Lower lobe of right lung (tissue), 2 donors: ENCODE results near the gene RRAS. TPM values are rescaled to one million over a fixed set of nuclear protein-coding genes. Genes with fewer than 3 reads are reported as not detected.
A peak's percentile ranks its signal among the peaks of the same experiment; 100 is the strongest.

Experiments
- ATAC-seq, 2 donors: fragments of 200-7000 bp; cut with Tn5 transposase; one replicate each; pipeline ENCODE4 v1.9.1; 2020 to 2022; ENCODE audit warnings: mild to moderate bottlenecking in 2 of 2, moderate library complexity in 2 of 2
- DNase-seq: peaks from one replicate; pipeline ENCODE4 v3.0.0-alpha.2; 2020
- H3K27ac ChIP-seq: fragments of 200-600 bp; one replicate; pipeline ENCODE4 v1.8.0; 2022
- H3K27me3 ChIP-seq: fragments of 200-600 bp; one replicate; pipeline ENCODE4 v1.8.0; 2022; ENCODE audit warnings: low read depth
- H3K36me3 ChIP-seq: fragments of 200-600 bp; one replicate; pipeline ENCODE4 v1.8.0; 2022; ENCODE audit warnings: mild to moderate bottlenecking
- H3K4me1 ChIP-seq: fragments of 200-600 bp; one replicate; pipeline ENCODE4 v1.8.0; 2022
- H3K4me3 ChIP-seq: fragments of 200-600 bp; one replicate; pipeline ENCODE4 v1.8.0; 2022; ENCODE audit warnings: mild to moderate bottlenecking
- H3K9me3 ChIP-seq: fragments of 200-600 bp; one replicate; pipeline ENCODE4 v1.8.0; 2022
- intact Hi-C: fragments of 100-400 bp; cut with DNase I; formaldehyde crosslinking; loops from one replicate; pipeline ENCODE4 v1.11.0; 2022
- total RNA-seq: library from RNA; stranded (reverse); fragmentation: NEBNext Ultra II Directional; extraction: Animal tissue kit (Norgen Biotek cat#: 25700); gene quantifications from one replicate; pipeline ENCODE4 v1.2.1, GENCODE V29; 2021
- TF ChIP-seq, protein P1 (sequence below): fragments of 200-600 bp; IDR thresholded peaks from one replicate; pipeline ENCODE4 v1.8.0; 2022; ENCODE audit warnings: antibody characterized with exemption, mild to moderate bottlenecking
- donor health status: DM: no; HTN: yes; CAD: no; lungs with severe emphysema.

Gene RRAS
- total RNA-seq, 1 donor from 2014 or later, result 114 TPM

DNA sequence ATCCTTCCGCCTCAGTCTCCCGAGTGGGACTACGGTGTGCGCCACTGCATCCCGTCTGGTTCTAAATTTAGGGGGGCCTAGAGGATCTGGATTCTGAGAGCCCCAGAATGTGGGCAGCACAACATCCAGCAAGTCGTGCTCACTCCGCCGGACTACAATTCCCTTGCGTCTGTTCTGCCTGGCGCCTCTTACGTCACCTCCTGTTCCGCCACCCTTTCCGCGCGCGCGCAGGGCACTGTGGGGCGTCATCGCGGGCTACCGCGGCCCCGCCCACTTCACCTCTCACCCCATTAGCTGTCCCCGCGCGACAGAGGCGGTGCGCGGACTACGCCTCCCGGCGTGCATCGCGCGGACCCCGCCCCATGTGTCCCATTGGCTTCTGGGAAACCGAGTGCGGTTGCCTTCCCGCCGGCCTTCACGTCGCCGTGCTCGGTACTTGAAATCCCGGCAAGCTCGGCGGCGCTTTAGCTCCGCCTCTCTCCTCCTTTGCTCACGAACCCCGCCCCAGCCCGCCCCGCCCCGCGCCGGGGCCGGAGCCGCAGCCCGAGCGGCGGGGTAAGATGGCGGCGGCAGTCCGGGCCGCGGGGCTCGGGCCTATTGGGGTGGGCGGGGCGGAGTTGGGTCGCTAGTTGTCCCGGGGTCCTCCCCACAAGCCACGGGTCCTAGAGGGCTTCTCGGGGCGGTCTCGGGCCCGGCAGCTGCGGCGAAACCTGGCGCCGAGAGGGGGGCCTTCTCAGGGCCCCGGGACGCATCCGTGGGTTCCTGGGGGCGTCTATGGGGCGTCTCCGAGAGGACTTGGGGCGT lies 1.9 kb upstream of the RRAS start, which contains the start of gene SCAF1:
SCAF1 (plus strand) TSS at position 522 of the 804 bp plus-strand sequence. CDS start 2,818 bp downstream, outside the sequence.
- TF ChIP-seq, protein P1, sequence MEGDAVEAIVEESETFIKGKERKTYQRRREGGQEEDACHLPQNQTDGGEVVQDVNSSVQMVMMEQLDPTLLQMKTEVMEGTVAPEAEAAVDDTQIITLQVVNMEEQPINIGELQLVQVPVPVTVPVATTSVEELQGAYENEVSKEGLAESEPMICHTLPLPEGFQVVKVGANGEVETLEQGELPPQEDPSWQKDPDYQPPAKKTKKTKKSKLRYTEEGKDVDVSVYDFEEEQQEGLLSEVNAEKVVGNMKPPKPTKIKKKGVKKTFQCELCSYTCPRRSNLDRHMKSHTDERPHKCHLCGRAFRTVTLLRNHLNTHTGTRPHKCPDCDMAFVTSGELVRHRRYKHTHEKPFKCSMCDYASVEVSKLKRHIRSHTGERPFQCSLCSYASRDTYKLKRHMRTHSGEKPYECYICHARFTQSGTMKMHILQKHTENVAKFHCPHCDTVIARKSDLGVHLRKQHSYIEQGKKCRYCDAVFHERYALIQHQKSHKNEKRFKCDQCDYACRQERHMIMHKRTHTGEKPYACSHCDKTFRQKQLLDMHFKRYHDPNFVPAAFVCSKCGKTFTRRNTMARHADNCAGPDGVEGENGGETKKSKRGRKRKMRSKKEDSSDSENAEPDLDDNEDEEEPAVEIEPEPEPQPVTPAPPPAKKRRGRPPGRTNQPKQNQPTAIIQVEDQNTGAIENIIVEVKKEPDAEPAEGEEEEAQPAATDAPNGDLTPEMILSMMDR, result no peak
- intact Hi-C loops, result no loop called here
- Histone ChIP-seq H3K36me3 (peaks cover 19% of the 10 kb centered on the region), H3K4me1 (peaks cover 46% of the 10 kb centered on the region), H3K27ac (peak within 1 kb of the TSS; percentile 99), H3K4me3 (peak within 1 kb of the TSS; percentile 94), H3K27me3 (no peaks in the 10 kb centered on the region), H3K9me3 (no peaks in the 10 kb centered on the region)
- ATAC-seq (peak; percentile 84 to 92), DNase-seq (peak; percentile 100)

DNA sequence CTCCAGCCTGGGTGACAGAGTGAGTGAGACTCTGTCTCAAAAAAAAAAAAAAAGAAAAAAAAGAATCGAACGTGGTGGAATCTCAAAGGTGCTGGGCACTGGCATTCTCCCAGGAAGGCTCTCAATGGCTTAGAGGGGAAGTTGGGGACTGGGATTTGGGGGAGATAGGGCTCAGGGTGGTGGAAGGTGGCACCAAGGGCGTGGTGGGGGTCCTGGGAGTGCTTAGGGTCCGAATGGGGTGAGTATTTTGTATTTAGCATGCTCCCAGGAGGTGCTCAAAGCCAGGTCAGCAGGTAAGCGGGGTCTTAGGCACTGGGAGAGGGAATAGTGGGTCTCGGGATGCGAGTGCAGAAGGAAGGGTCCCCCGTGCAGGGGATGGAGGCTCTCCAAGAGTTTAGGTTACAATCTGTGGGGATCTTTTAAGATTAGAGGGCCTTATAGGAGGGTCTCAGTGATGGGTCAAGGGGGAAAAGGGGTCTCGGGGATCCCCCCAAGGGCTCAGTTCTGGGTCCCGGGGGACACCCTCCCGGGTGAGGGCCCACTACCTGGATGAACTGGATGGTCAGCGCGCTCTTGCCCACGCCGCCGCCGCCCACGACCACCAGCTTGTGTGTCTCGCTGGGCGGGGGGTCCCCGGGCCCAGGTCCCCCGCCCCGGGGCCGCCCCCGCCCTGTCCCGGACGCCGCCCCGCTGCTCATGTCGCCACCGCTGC lies 386 bp downstream of the RRAS start:
- TF ChIP-seq, protein P1, result no peak
- intact Hi-C loops, result no loop called here
- H3K4me1 ChIP-seq, result peaks cover 61% of the 10 kb centered on the region
- peaks cover 18% of the 10 kb centered on the region for H3K36me3 ChIP-seq
- H3K9me3 ChIP-seq, result no peaks in the 10 kb centered on the region
- H3K27ac ChIP-seq, result peak overlapping the region; percentile 99
- ATAC-seq, result no peak
- no peak for DNase-seq
- peak overlapping the region; percentile 94 for H3K4me3 ChIP-seq
- no peaks in the 10 kb centered on the region for H3K27me3 ChIP-seq

DNA sequence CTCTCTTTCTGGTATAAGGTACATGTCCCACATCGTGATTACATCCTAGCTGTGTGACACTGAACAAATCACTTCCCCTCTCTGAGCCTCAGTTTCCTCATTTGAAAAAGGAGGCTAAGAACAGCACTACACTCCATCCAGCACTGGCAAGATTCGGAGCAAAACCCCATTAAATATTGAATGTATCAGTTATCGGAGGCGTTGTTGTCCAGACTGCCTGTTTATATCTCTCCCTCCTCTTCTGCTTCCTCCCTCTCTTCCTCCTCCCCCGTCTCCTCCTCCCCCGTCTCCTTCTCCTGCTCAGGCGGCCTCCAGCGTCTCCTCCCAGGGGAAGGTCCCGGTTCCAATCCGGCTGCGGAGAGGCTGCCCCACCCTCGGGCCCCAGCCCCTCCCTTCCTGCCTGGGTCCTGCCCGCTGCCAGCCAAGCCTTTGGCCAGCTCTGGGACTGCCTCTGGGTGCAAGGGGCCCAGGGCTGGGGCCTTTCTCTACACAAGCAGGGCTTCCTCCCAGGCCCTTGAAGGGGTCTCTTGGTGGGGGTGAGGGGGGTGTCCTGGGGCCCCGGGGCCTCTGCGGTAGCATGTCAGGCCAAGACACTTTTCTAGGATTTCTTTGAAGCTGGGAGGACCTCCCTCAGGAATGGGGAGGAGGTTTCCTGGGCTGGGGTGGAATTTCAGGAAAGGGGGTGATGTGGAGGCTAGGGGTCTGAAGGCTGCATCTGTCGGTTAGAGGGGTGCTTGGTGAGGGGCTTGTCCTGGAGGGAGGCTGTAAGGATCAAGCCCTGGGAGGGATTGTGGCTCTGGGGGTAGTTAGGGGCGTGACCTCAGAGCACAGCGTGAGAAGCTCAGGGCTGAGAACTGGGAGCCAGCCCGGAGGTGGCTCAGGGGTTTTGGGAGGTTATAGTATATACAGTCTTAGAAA lies 1.9 kb downstream of the RRAS start:
- H3K4me3 ChIP-seq, result peak overlapping the region; percentile 94
- peak; percentile 0 to 20 for ATAC-seq
- TF ChIP-seq, protein P1, result no peak

DNA sequence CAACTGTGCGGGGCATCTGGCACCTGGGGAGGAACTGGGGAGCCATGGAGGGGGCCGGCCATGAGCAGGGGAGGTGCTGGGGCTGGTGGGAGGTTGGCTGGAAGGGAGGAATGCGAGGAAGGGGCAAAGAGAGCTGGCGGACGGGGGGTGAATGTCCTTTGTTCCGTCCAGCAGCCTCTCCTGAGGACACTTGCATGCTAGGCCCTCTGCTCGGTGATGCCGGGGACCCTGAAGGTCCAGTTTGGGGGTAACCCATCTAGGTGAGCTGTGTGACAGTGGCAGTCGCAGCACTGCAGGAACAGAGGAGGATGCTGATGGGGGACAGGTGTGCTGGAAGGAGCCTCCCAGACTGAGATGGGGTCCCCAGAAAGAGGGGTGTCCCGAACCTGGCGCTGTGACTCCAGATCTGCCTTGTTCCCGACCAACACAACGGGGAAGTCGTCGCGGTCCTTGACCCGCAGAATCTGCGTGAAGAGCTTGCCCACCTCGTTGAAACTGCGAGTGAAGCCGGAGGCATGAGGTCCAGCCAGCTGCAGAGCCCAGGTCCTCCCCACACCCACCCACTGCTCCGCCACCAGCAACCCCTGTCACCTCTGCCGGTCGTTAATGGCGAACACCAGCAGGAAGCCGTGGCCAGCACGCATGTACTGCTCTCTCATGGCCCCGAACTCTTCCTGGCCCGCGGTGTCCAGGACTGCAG lies 3.6 kb downstream of the RRAS start:
- DNase-seq (no peak), ATAC-seq (no peak)
- Histone ChIP-seq H3K4me3 (no peak overlapping the region), H3K36me3 (peaks cover 18% of the 10 kb centered on the region), H3K9me3 (no peaks in the 10 kb centered on the region), H3K27ac (peak overlapping the region; percentile 65), H3K4me1 (peaks cover 39% of the 10 kb centered on the region), H3K27me3 (no peaks in the 10 kb centered on the region)
- TF ChIP-seq, protein P1, result no peak
- intact Hi-C loops, result no loop called here

More for the DNA sequence above, 1.9 kb downstream of the RRAS start:
- H3K27me3 ChIP-seq, result no peaks in the 10 kb centered on the region
- peaks cover 18% of the 10 kb centered on the region for H3K36me3 ChIP-seq
- peaks cover 46% of the 10 kb centered on the region for H3K4me1 ChIP-seq
- H3K27ac ChIP-seq, result peak overlapping the region; percentile 99
- DNase-seq, result peak; percentile 87
- intact Hi-C loops, result no loop called here
- H3K9me3 ChIP-seq, result no peaks in the 10 kb centered on the region
